GM12873 (cell line): ENCODE measurements around the gene TDRD7.

Experiments used
- TF ChIP-seq, protein P1 (sequence below): IDR thresholded peaks from 2 replicates; pipeline ENCODE4 v1.5.1; 2012; ENCODE audit warnings: low read depth, mild to moderate bottlenecking, moderate library complexity, low read length, control low read depth; ENCODE audit not compliant: insufficient read depth; ENCODE audit errors: missing control alignments

TDRD7 gene

GRCh38 chr9:97543561-97543960 lies 131.7 kb downstream of the TDRD7 start:
- TF ChIP-seq, protein P1, sequence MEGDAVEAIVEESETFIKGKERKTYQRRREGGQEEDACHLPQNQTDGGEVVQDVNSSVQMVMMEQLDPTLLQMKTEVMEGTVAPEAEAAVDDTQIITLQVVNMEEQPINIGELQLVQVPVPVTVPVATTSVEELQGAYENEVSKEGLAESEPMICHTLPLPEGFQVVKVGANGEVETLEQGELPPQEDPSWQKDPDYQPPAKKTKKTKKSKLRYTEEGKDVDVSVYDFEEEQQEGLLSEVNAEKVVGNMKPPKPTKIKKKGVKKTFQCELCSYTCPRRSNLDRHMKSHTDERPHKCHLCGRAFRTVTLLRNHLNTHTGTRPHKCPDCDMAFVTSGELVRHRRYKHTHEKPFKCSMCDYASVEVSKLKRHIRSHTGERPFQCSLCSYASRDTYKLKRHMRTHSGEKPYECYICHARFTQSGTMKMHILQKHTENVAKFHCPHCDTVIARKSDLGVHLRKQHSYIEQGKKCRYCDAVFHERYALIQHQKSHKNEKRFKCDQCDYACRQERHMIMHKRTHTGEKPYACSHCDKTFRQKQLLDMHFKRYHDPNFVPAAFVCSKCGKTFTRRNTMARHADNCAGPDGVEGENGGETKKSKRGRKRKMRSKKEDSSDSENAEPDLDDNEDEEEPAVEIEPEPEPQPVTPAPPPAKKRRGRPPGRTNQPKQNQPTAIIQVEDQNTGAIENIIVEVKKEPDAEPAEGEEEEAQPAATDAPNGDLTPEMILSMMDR = no peak

DNA sequence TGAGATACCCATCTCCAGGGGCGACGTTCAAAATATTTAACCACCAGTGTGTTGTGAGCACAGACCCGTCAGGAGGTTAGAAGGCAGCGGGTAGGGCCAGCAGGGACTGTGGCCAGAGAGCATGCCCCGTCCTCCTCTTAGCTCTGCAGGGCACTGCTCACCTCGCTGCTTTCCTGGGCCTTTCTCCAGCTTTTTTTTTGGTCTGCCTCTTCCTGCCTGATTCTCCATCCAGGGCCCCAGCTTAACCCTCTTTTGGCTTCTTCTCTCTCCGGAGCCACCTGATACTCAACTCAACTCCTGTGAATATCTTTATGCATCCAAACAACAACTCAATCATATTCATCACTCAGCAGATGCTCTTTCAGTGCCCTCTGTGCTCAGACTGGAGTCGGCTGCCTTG lies 133.6 kb downstream of the TDRD7 start:
- TF ChIP-seq, protein P1 = no peak
